Measurements from ENCODE around the gene ANKRD23.
"Not testable (repeated sequence)": the region's sequence is repeated elsewhere in the genome, so short reads cannot be mapped to it uniquely, and the experiment has no call there.

Gene ANKRD23

GRCh38 chr2:96876269-96877041, 32.6 kb upstream of the ANKRD23 start:
- no peak for DNase-seq

- no peak for DNase-seq
These were observed 31.9 kb upstream of the ANKRD23 start for GRCh38 chr2:96875498-96876268.

GRCh38 chr2:96874198-96874831, 30.5 kb upstream of the ANKRD23 start:
- peak; percentile 18 for DNase-seq

GRCh38 chr2:96873651-96874096, 29.9 kb upstream of the ANKRD23 start:
- DNase-seq = no peak

- DNase-seq = no peak
These were observed 28.9 kb upstream of the ANKRD23 start for GRCh38 chr2:96872591-96873349.

- peak; percentile 65 for DNase-seq
These were observed 26.9 kb upstream of the ANKRD23 start for GRCh38 chr2:96870626-96871255.

- peak; percentile 61 for DNase-seq
These were observed 26.2 kb upstream of the ANKRD23 start, which contains the start of gene SEMA4C for GRCh38 chr2:96869822-96870625. Gene SEMA4C, minus strand, starts transcription at chr2:96870080. Its CDS starts 2,194 bp downstream, at chr2:96867886.

- DNase-seq = no peak
These were observed 25.5 kb upstream of the ANKRD23 start for GRCh38 chr2:96869281-96869821.

GRCh38 chr2:96868555-96869280, 24.9 kb upstream of the ANKRD23 start:
- peak; percentile 63 for DNase-seq

GRCh38 chr2:96867756-96868554, 24.1 kb upstream of the ANKRD23 start:
- peak; percentile 39 for DNase-seq

- DNase-seq = no peak
These were observed 23.4 kb upstream of the ANKRD23 start for GRCh38 chr2:96866986-96867755.

- no peak for DNase-seq
These were observed 22.8 kb upstream of the ANKRD23 start for GRCh38 chr2:96866586-96866985.

- DNase-seq = no peak
These were observed 22.3 kb upstream of the ANKRD23 start for GRCh38 chr2:96866149-96866548.

- DNase-seq = no peak
These were observed 21.8 kb upstream of the ANKRD23 start for GRCh38 chr2:96865654-96866053.

- no peak for DNase-seq
These were observed 20.7 kb upstream of the ANKRD23 start for GRCh38 chr2:96864343-96865091.

- DNase-seq = no peak
These were observed 19.9 kb upstream of the ANKRD23 start for GRCh38 chr2:96863575-96864342.

- not testable (repeated sequence) for DNase-seq
These were observed 19.2 kb upstream of the ANKRD23 start for GRCh38 chr2:96863056-96863455.

All from activated naive CD4-positive, alpha-beta T cell treated with Interleukin-2 at 50 U/mL for 16 hours (primary cell).